ENCODE measurements around the gene SOSTDC1. TPM values are rescaled to one million over a fixed set of nuclear protein-coding genes. Genes with fewer than 3 reads are reported as not detected.
"Not testable (repeated sequence)": the region's sequence is repeated elsewhere in the genome, so short reads cannot be mapped to it uniquely, and the experiment has no call there.

SOSTDC1 gene, protein sequence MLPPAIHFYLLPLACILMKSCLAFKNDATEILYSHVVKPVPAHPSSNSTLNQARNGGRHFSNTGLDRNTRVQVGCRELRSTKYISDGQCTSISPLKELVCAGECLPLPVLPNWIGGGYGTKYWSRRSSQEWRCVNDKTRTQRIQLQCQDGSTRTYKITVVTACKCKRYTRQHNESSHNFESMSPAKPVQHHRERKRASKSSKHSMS
- polyA plus RNA-seq (2013, experiment 1 of 2), result 0.33 TPM
- 0.35 TPM for polyA plus RNA-seq (2013, experiment 2 of 2)

DNA sequence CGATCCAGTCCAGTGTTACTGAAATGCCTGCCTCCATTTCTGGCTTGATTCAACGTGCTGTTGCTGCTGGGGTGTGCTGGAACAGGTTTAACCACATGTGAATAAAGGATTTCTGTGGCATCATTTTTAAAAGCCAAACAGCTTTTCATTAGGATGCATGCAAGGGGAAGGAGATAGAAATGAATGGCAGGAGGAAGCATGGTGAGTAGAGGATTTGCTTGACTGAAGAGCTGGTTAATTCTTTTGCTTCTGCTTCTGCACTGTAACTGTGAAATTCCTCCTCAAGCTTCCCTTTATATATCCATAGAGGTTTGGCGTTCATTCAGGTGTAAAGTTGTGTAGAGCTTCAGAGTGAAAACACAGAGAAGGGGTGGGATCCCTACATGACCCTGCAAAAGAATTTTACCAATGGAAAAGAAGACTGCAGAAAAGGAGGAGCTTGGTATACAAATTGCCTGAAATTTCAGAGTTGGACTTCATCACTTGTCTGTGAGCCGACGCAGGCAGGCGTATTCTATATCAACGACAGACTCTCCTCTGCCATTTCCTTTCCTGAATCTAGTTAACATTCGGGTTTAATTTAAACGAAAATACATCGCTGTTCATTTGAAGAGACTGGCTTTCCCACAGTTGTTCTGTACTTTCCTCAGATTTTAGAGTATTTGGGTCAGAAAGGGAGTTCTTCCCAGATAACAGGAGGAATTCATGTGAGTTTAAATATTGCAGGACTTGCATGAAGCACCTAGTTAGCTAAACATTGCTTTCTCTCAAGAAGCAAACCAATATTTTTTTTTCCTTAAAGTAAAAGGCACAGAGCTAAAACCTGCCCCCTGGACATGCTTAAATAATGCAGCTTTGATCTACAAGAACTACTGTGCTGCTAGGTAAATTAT lies at the start of gene SOSTDC1:
Gene SOSTDC1 (minus strand): TSS at position 270 of the 893 bp plus-strand sequence. CDS start 70 bp downstream, at position 200.
- no peaks in the 10 kb centered on the region for H3K9me3 ChIP-seq (ENCODE audit: control insufficient read depth, low read length)
- peaks cover 2% of the 10 kb centered on the region for H3K4me1 ChIP-seq (ENCODE audit: control insufficient read depth, insufficient read depth, low read length, poor library complexity, severe bottlenecking)
- no peak within 1 kb of the TSS for H3K4me3 ChIP-seq (ENCODE audit: extremely low read depth, insufficient read depth, low read length, poor library complexity, severe bottlenecking)
- H3K27ac ChIP-seq (ENCODE audit: low read depth, low read length, severe bottlenecking), result no peak within 1 kb of the TSS
- no peaks in the 10 kb centered on the region for H3K36me3 ChIP-seq (ENCODE audit: control insufficient read depth, insufficient read depth, low read length)
- WGBS, 2 experiments (ENCODE audit: insufficient coverage in 2 of 2), result 56 to 62% methylated on average over 7 to 9 of the region's 10 CpGs

DNA sequence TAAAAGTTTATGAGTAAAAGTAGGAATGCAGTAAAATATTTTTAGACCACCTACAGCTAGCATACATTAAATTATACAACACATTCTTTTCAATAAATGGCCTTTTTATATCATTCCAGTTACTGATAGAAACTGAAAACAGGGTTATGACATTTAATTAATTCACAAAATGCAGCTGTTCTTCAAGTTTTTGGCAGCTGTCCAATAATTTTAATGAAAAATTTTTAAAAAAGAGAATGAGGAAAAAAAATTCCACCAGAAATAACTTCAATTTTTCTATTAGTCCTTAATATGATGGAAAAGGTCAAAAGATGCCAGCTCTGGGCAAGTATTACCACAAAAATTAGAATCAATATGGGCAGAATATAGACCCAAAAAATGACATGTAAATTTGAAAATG lies 49.2 kb upstream of the SOSTDC1 start:
- H3K4me1 ChIP-seq (ENCODE audit: control insufficient read depth, insufficient read depth, low read length, poor library complexity, severe bottlenecking), result no peaks in the 10 kb centered on the region
- H3K27ac ChIP-seq (ENCODE audit: low read depth, low read length, severe bottlenecking), result no peak overlapping the region
- H3K4me3 ChIP-seq (ENCODE audit: extremely low read depth, insufficient read depth, low read length, poor library complexity, severe bottlenecking), result no peak overlapping the region
- no peaks in the 10 kb centered on the region for H3K9me3 ChIP-seq (ENCODE audit: control insufficient read depth, low read length)
- no peaks in the 10 kb centered on the region for H3K36me3 ChIP-seq (ENCODE audit: control insufficient read depth, insufficient read depth, low read length)

DNA sequence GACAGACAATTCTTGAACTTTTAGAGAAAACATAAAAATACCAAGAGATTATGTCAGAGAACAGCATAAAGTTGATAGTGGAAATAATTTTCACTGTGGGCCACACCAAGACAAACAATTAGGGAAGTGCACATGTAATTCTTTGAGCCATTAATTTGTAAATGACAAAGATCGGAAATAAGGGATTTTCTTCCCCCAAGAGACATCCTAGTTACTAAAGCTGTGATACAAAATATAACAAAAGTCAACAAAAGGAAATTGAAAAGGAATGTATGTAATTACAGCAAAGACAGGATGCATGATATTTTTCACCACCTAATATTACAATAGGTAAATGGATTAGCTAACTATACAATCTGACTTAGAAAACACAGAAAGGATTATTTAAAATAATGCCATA lies 48.7 kb upstream of the SOSTDC1 start:
- Histone ChIP-seq H3K4me3 (ENCODE audit: extremely low read depth, insufficient read depth, low read length, poor library complexity, severe bottlenecking) (no peak overlapping the region), H3K36me3 (ENCODE audit: control insufficient read depth, insufficient read depth, low read length) (no peaks in the 10 kb centered on the region), H3K4me1 (ENCODE audit: control insufficient read depth, insufficient read depth, low read length, poor library complexity, severe bottlenecking) (no peaks in the 10 kb centered on the region), H3K9me3 (ENCODE audit: control insufficient read depth, low read length) (no peaks in the 10 kb centered on the region), H3K27ac (ENCODE audit: low read depth, low read length, severe bottlenecking) (no peak overlapping the region)
- no CpG with 5 or more reads among the region's 1 CpG for WGBS, 2 experiments (ENCODE audit: insufficient coverage in 2 of 2)

- Histone ChIP-seq H3K4me3 (ENCODE audit: extremely low read depth, insufficient read depth, low read length, poor library complexity, severe bottlenecking) (no peak overlapping the region), H3K27ac (ENCODE audit: low read depth, low read length, severe bottlenecking) (no peak overlapping the region), H3K36me3 (ENCODE audit: control insufficient read depth, insufficient read depth, low read length) (no peaks in the 10 kb centered on the region), H3K4me1 (ENCODE audit: control insufficient read depth, insufficient read depth, low read length, poor library complexity, severe bottlenecking) (no peaks in the 10 kb centered on the region), H3K9me3 (ENCODE audit: control insufficient read depth, low read length) (no peaks in the 10 kb centered on the region)
- 83 to 91% methylated on average over 7 of the region's 7 CpGs for WGBS, 2 experiments (ENCODE audit: insufficient coverage in 2 of 2)
Observed at GRCh38 chr7:16512097-16512496, 46.6 kb upstream of the SOSTDC1 start.

- H3K9me3 ChIP-seq (ENCODE audit: control insufficient read depth, low read length), result no peaks in the 10 kb centered on the region
- no peaks in the 10 kb centered on the region for H3K4me1 ChIP-seq (ENCODE audit: control insufficient read depth, insufficient read depth, low read length, poor library complexity, severe bottlenecking)
- no peak overlapping the region for H3K27ac ChIP-seq (ENCODE audit: low read depth, low read length, severe bottlenecking)
- no peaks in the 10 kb centered on the region for H3K36me3 ChIP-seq (ENCODE audit: control insufficient read depth, insufficient read depth, low read length)
- WGBS, 2 experiments (ENCODE audit: insufficient coverage in 2 of 2), result 87 to 95% methylated on average over 5 of the region's 5 CpGs
- no peak overlapping the region for H3K4me3 ChIP-seq (ENCODE audit: extremely low read depth, insufficient read depth, low read length, poor library complexity, severe bottlenecking)
Observed at GRCh38 chr7:16511314-16511713, 45.8 kb upstream of the SOSTDC1 start.

DNA sequence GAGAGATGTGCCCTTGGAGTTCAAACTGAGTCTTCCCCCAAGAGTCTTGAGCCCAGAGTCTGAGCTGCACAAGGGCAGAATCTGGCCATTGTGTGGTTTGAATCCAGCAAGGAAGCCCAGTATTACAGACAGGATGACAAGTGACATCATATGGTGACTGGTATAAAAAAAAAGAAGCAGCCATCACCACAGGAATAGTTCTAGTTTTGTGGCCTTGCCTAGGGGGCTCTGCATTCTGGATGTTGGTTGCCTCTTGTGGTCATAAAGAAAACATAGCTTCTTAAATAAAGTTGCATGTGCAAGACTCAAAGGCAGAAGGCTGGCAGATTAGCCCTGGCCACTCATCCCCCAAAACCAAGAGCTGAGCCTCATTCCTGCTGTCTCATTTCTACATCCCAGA lies 44.3 kb upstream of the SOSTDC1 start:
- no peaks in the 10 kb centered on the region for H3K36me3 ChIP-seq (ENCODE audit: control insufficient read depth, insufficient read depth, low read length)
- H3K27ac ChIP-seq (ENCODE audit: low read depth, low read length, severe bottlenecking), result no peak overlapping the region
- H3K4me3 ChIP-seq (ENCODE audit: extremely low read depth, insufficient read depth, low read length, poor library complexity, severe bottlenecking), result no peak overlapping the region
- no peaks in the 10 kb centered on the region for H3K9me3 ChIP-seq (ENCODE audit: control insufficient read depth, low read length)
- no peaks in the 10 kb centered on the region for H3K4me1 ChIP-seq (ENCODE audit: control insufficient read depth, insufficient read depth, low read length, poor library complexity, severe bottlenecking)

- H3K4me1 ChIP-seq (ENCODE audit: control insufficient read depth, insufficient read depth, low read length, poor library complexity, severe bottlenecking); H3K36me3 ChIP-seq (ENCODE audit: control insufficient read depth, insufficient read depth, low read length); H3K27ac ChIP-seq (ENCODE audit: low read depth, low read length, severe bottlenecking); H3K9me3 ChIP-seq (ENCODE audit: control insufficient read depth, low read length); H3K4me3 ChIP-seq (ENCODE audit: extremely low read depth, insufficient read depth, low read length, poor library complexity, severe bottlenecking): not testable (repeated sequence)
- 100% methylated on average over 1 of the region's 5 CpGs; no CpG with 5 or more reads in 1 of the 2 experiments for WGBS, 2 experiments (ENCODE audit: insufficient coverage in 2 of 2)
Observed at GRCh38 chr7:16506422-16506821, 40.9 kb upstream of the SOSTDC1 start.

DNA sequence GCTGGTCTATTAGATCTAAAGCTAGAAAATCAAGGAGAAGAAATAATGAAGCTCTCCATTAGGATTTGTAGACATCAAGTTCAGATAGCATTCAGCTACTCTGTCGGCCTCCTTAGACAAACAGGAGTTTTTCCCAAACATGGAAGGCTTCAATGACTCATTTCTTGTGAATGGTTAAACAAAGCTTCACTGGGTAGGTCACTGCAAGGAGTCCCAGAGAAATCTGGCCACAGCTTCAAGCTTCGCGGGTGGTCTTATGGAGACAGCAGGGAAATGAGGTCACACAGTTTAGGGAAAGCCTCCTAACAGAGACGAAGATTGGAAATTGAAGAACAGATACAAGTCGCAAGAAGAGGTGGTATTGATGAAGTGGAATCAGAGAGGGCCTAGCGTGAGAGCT lies 38.5 kb upstream of the SOSTDC1 start:
- Histone ChIP-seq H3K36me3 (ENCODE audit: control insufficient read depth, insufficient read depth, low read length) (no peaks in the 10 kb centered on the region), H3K27ac (ENCODE audit: low read depth, low read length, severe bottlenecking) (peak overlapping the region; percentile 65), H3K9me3 (ENCODE audit: control insufficient read depth, low read length) (peaks cover 3% of the 10 kb centered on the region), H3K4me1 (ENCODE audit: control insufficient read depth, insufficient read depth, low read length, poor library complexity, severe bottlenecking) (peaks cover 6% of the 10 kb centered on the region), H3K4me3 (ENCODE audit: extremely low read depth, insufficient read depth, low read length, poor library complexity, severe bottlenecking) (no peak overlapping the region)
- 83 to 86% methylated on average over 6 of the region's 6 CpGs for WGBS, 2 experiments (ENCODE audit: insufficient coverage in 2 of 2)

GRCh38 chr7:16502303-16502702 lies 36.8 kb upstream of the SOSTDC1 start:
- no peaks in the 10 kb centered on the region for H3K36me3 ChIP-seq (ENCODE audit: control insufficient read depth, insufficient read depth, low read length)
- no peak overlapping the region for H3K27ac ChIP-seq (ENCODE audit: low read depth, low read length, severe bottlenecking)
- H3K9me3 ChIP-seq (ENCODE audit: control insufficient read depth, low read length), result peaks cover 3% of the 10 kb centered on the region
- peaks cover 6% of the 10 kb centered on the region for H3K4me1 ChIP-seq (ENCODE audit: control insufficient read depth, insufficient read depth, low read length, poor library complexity, severe bottlenecking)
- WGBS, 2 experiments (ENCODE audit: insufficient coverage in 2 of 2), result 96 to 97% methylated on average over 14 to 18 of the region's 19 CpGs
- no peak overlapping the region for H3K4me3 ChIP-seq (ENCODE audit: extremely low read depth, insufficient read depth, low read length, poor library complexity, severe bottlenecking)

GRCh38 chr7:16498122-16498521 lies 32.6 kb upstream of the SOSTDC1 start:
- 84 to 87% methylated on average over 2 of the region's 2 CpGs for WGBS, 2 experiments (ENCODE audit: insufficient coverage in 2 of 2)
- Histone ChIP-seq H3K4me1 (ENCODE audit: control insufficient read depth, insufficient read depth, low read length, poor library complexity, severe bottlenecking) (peaks cover 4% of the 10 kb centered on the region), H3K4me3 (ENCODE audit: extremely low read depth, insufficient read depth, low read length, poor library complexity, severe bottlenecking) (no peak overlapping the region), H3K9me3 (ENCODE audit: control insufficient read depth, low read length) (peaks cover 3% of the 10 kb centered on the region), H3K36me3 (ENCODE audit: control insufficient read depth, insufficient read depth, low read length) (no peaks in the 10 kb centered on the region), H3K27ac (ENCODE audit: low read depth, low read length, severe bottlenecking) (no peak overlapping the region)
